Measurements from ENCODE around the gene MYRFL.

GRCh38 chr12:69789351-69789750, 35.7 kb upstream of the MYRFL start:
- TF ChIP-seq POLR2A (IDR thresholded peaks at IDR 0.05; ENCODE audit: low read depth, low read length) (no peak), POLR2AphosphoS5 (IDR thresholded peaks at IDR 0.05; ENCODE audit: low read depth, low read length) (no peak), POU2F2 (IDR thresholded peaks at IDR 0.05; ENCODE audit: low read depth, low read length) (no peak), SPI1 (IDR thresholded peaks at IDR 0.05; ENCODE audit: low read depth, low read length) (no peak)

All from GM12891 (cell line).